Kasumi-1 (cell line): Measurements from ENCODE around the gene ARMC5.
"Not testable (repeated sequence)": the region's sequence is repeated elsewhere in the genome, so short reads cannot be mapped to it uniquely, and the experiment has no call there.

Experiments used
- DNase-seq, 2 experiments: peaks; one replicate each; lab custom pipeline; 2025; lab: John Stamatoyannopoulos, UW

Gene ARMC5

GRCh38 chr16:31496670-31497069 lies 37.4 kb downstream of the ARMC5 start:
- no peak for DNase-seq

DNA sequence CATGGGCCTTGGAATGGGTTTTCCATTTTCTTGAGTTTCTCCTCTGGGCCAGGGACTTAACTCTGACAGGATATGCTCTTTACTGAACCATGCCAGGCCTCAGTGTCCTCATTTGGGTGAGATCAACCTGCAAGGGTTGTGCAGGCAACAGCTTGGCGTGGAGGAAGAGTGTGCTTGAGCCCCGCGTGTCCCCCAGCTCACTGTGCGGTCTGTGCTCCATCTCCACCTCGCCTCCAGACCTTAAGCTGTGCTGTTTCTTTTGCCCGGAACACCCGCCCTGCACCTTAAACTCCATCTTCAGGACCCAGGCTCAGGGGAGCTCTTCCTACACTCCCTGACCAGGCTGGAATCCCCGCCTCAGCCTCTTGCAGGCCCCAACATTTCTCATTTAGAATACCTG lies 39.2 kb downstream of the ARMC5 start:
- no peak for DNase-seq

GRCh38 chr16:31499928-31500327 lies 40.6 kb downstream of the ARMC5 start:
- no peak for DNase-seq

DNA sequence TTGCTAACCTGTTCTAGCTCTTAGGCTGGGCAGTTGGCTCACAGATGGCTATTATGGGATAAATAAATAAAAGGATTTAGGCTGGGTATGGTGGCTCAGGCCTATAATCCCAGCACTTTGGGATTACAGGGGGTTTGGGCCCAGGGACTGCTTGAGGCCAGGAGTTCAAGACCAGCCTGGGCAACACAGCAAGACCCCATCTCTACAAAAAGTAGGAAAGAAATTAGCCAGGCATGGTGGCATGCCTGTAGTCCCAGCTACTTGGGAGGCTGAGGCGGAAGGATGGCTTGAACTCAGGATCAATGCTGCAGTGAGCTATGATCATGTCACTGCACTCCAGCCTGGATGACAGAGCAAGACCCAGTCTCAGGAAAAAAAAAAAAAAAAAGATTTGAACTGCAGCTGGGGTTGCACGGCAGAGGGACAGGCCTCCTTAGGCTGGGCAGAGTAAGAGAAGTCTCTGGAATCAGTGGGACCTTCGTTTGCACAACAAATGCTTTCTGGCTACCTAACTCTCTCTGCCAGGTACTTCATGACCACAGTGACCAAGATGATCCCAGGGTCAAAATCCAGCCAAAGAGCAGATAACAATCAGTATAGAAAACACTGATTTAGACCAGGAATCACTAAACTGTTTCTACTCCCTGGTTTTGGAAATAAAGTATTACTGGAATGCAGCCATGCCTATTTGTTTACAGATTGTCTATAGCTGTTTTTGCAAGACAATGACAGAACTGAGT lies 42.1 kb downstream of the ARMC5 start:
- DNase-seq: no peak

- DNase-seq: no peak
Observed at GRCh38 chr16:31501966-31502348, 42.7 kb downstream of the ARMC5 start.

DNA sequence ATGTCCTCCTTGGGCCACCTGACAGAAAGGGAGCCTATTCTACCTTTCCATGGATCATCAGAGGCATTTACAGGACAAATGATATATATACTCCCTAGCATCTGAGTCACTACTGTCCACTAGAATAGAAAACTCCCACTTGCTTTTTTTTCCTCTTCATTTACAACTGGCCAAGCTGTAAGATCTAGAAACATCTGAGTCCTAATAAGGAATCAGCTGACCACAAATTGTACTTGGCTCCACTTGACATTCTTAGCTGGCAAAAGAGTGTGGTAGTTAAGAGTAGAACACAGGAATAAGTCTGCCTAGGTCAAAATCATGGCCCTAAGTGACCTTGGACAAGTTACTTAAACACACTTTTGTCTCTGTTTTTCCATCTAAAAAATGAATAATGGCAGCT lies 43.7 kb downstream of the ARMC5 start:
- no peak for DNase-seq

DNA sequence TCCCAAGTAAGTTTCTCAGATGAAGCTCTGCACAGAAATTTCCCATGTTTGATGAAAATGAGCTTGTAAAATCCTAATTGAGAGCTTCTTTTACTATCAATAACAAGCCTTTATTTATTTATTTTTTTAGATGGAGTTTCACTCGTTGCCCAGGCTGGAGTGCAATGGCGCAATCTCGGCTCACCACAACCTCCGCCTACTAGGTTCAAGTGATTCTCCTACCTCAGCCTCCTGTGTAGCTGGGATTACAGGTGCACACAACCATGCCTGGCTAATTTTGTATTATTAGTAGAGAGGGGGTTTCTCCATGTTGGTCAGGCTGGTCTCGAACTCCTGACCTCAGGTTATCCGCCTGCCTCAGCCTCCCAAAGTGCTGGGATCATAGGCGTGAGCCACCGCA lies 44.3 kb downstream of the ARMC5 start:
- DNase-seq: not testable (repeated sequence)

DNA sequence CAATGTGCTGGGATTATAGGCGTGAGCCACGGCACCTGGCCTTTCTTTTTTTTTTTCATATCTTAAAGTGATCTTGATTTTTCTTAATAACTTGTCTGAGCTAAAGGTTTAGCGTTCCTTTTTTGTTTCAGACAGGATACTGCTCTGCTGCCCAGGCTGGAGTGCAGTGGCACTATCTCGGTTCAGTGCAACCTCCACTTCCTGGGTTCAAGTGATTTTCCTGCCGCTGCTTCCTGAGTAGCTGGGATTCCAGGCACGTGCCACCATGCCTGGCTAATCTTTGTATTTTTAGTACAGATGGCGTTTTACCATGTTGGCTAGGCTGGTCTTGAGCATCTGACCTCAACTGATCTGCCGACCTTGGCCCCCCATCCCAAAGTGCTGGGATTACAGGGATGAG lies 44.9 kb downstream of the ARMC5 start:
- no peak for DNase-seq

DNA sequence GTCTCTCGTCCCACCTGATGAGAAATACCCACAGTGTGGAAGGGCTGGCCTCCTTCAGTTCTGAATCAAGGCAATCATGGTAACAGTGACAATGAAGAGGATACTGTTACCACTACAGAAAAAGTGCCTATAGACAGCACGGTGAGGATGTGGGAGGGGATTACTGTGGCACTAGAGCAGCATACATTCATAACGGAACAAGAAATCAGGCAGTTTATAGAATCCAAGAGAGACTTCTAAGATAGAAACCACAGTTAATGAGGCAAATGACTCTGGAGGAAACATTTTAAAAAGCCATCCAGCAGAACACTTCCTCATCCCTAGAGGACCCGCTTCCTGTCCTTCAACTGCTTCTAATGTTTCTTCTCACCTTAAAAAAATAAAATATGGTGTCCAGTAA lies 46.2 kb downstream of the ARMC5 start:
- peak; percentile 71 to 77 for DNase-seq

GRCh38 chr16:31507617-31507928 lies 48.3 kb downstream of the ARMC5 start:
- DNase-seq: no peak

GRCh38 chr16:31507929-31508705 lies 48.8 kb downstream of the ARMC5 start, which contains the start of gene RUSF1:
Gene RUSF1, minus strand, starts transcription at chr16:31508391. Its CDS starts 18 bp downstream, at chr16:31508373.
- DNase-seq: peak; percentile 45 to 59

- DNase-seq: no peak
Observed at GRCh38 chr16:31508706-31509195, 49.5 kb downstream of the ARMC5 start.

DNA sequence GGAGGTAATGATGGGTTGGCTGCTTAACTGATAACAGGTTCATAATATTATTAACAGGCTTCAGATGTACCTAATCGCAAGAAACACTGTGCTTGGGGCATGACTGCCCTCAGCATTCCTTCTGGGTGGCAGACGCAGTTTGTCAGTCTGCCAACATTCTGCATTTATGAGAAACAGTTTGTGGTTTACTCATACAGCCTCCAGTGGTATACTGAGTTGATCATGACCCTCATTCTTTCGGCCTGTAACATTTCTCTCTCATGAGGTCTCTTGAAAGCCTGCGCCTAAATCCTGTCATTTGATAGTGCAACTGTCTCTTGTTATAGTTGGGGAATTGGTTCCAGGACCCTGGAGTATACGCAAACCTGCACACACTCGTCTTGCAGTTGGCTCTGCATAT lies 53.8 kb downstream of the ARMC5 start:
- DNase-seq: no peak

- no peak for DNase-seq
Observed at GRCh38 chr16:31513884-31514283, 54.6 kb downstream of the ARMC5 start.
